Measurements from ENCODE around the gene GPATCH1. TPM values are rescaled to one million over a fixed set of nuclear protein-coding genes. Genes with fewer than 3 reads are reported as not detected.
A peak's percentile ranks its signal among the peaks of the same experiment; 100 is the strongest.

GPATCH1 gene
- total and polyA plus RNA-seq, 5 experiments from 2014 or later = 3.9 to 21.7 (median 6.4) TPM

- Mint-ChIP-seq H3K9me3 (peaks cover 0 to 19% (median 5%) of the 10 kb centered on the region in 9 donors), H3K4me1 (peaks cover 23 to 53% (median 49%) of the 10 kb centered on the region in 4 donors), H3K4me3 (no peak overlapping the region), H3K36me3 (peaks cover 2 to 13% (median 9%) of the 10 kb centered on the region in 3 donors), H3K27me3 (peaks cover 0 to 3% (median 0%) of the 10 kb centered on the region in 5 donors), H3K27ac (no peak overlapping the region)
- no peak for ATAC-seq
- POLR2A ChIA-PET = interaction anchor here (6.6 kb wide), 1 partner anchor 11 kb away, joined by 113 read pairs; no protein-coding TSS in a partner anchor
- DNase-seq = no peak
Measured at GRCh38 chr19:33171916-33172359, 91.0 kb downstream of the GPATCH1 start.

GRCh38 chr19:33174186-33174585, 93.2 kb downstream of the GPATCH1 start:
- Mint-ChIP-seq H3K4me1 (peaks cover 24 to 59% (median 52%) of the 10 kb centered on the region in 4 donors), H3K27me3 (peaks cover 0 to 4% (median 0%) of the 10 kb centered on the region in 5 donors), H3K36me3 (peaks cover under 1 to 4% (median 4%) of the 10 kb centered on the region in 3 donors), H3K4me3 (peak overlapping the region in 6 of 10 donors; percentile 13 to 100 (median 30)), H3K27ac (peak overlapping the region in 1 of 10 donors; percentile 41), H3K9me3 (peaks cover 0 to 4% (median 0%) of the 10 kb centered on the region in 9 donors)
- ATAC-seq (no peak), DNase-seq (no peak)
- POLR2A ChIA-PET = interaction anchor here (6.6 kb wide), 1 partner anchor 13 kb away, joined by 113 read pairs; no protein-coding TSS in a partner anchor

- ATAC-seq = no peak
Measured at GRCh38 chr19:33175156-33175782, 94.3 kb downstream of the GPATCH1 start.

GRCh38 chr19:33175886-33176669, 95.1 kb downstream of the GPATCH1 start:
- POLR2A ChIA-PET = interaction anchor here (0.5 to 6.6 kb wide), 23 partner anchors 8 to 1501 kb away, joined by 3 to 113 read pairs (median 6); partner anchors contain the start of genes CEBPG, CEP89, DPY19L3 and FAAP24
- ATAC-seq (peak in 1 of 2 donors; percentile 1), DNase-seq (peak in 3 of 10 donors; percentile 10 to 24 (median 10))
- H3K9me3 Mint-ChIP-seq = peaks cover 0 to 4% (median 0%) of the 10 kb centered on the region in 9 donors
- H3K27ac Mint-ChIP-seq = peak overlapping the region; percentile 97 to 100 (median 99)
- peaks cover 0 to 4% (median 2%) of the 10 kb centered on the region in 3 donors for H3K36me3 Mint-ChIP-seq
- peak overlapping the region; percentile 92 to 100 (median 98) for H3K4me3 Mint-ChIP-seq
- H3K4me1 Mint-ChIP-seq = peaks cover 24 to 60% (median 56%) of the 10 kb centered on the region in 4 donors
- H3K27me3 Mint-ChIP-seq = peaks cover 0 to 4% (median 0%) of the 10 kb centered on the region in 5 donors

More at GRCh38 chr19:33175156-33175782, 94.3 kb downstream of the GPATCH1 start:
- H3K9me3 Mint-ChIP-seq = peaks cover 0 to 4% (median 0%) of the 10 kb centered on the region in 9 donors
- peaks cover 24 to 62% (median 56%) of the 10 kb centered on the region in 4 donors for H3K4me1 Mint-ChIP-seq
- peaks cover 0 to 4% (median 2%) of the 10 kb centered on the region in 3 donors for H3K36me3 Mint-ChIP-seq
- peak overlapping the region; percentile 92 to 100 (median 98) for H3K4me3 Mint-ChIP-seq
- H3K27ac Mint-ChIP-seq = peak overlapping the region; percentile 49 to 100 (median 98)
- DNase-seq = no peak
- POLR2A ChIA-PET = interaction anchor here (0.5 to 6.6 kb wide), 8 partner anchors 9 to 996 kb away, joined by 3 to 113 read pairs (median 7); partner anchors contain the start of genes CEBPG and DPY19L3
- peaks cover 0 to 4% (median 0%) of the 10 kb centered on the region in 5 donors for H3K27me3 Mint-ChIP-seq

- H3K4me3 Mint-ChIP-seq = peak overlapping the region; percentile 92 to 100 (median 98)
- peaks cover 0 to 4% (median 0%) of the 10 kb centered on the region in 9 donors for H3K9me3 Mint-ChIP-seq
- ATAC-seq (peak; percentile 73 to 79), DNase-seq (peak; percentile 83 to 99 (median 96))
- peaks cover 0 to 4% (median 2%) of the 10 kb centered on the region in 3 donors for H3K36me3 Mint-ChIP-seq
- peaks cover 24 to 55% (median 53%) of the 10 kb centered on the region in 4 donors for H3K4me1 Mint-ChIP-seq
- peaks cover 0 to 4% (median 0%) of the 10 kb centered on the region in 5 donors for H3K27me3 Mint-ChIP-seq
- peak overlapping the region; percentile 97 to 100 (median 99) for H3K27ac Mint-ChIP-seq
- POLR2A ChIA-PET = interaction anchor here (0.6 to 6.6 kb wide), 26 partner anchors 8 to 1500 kb away, joined by 3 to 113 read pairs (median 6); partner anchors contain the start of genes CEBPG, CEP89, DPY19L3 and FAAP24
Measured at GRCh38 chr19:33176670-33177416, 95.9 kb downstream of the GPATCH1 start.

- H3K4me1 Mint-ChIP-seq = peaks cover 23 to 49% (median 46%) of the 10 kb centered on the region in 4 donors
- H3K27me3 Mint-ChIP-seq = peaks cover 0 to 4% (median 0%) of the 10 kb centered on the region in 5 donors
- H3K27ac Mint-ChIP-seq = peak overlapping the region; percentile 74 to 100 (median 99)
- POLR2A ChIA-PET = interaction anchor here (0.6 to 6.6 kb wide), 16 partner anchors 9 to 1500 kb away, joined by 3 to 113 read pairs (median 7); partner anchors contain the start of genes CEBPG, CEP89, FAAP24 and NUDT19
- ATAC-seq (peak; percentile 75 to 76), DNase-seq (peak in 5 of 10 donors; percentile 77 to 89 (median 81))
- H3K36me3 Mint-ChIP-seq = peaks cover 0 to 4% (median 2%) of the 10 kb centered on the region in 3 donors
- peak overlapping the region; percentile 92 to 100 (median 98) for H3K4me3 Mint-ChIP-seq
- H3K9me3 Mint-ChIP-seq = peaks cover 0 to 4% (median 0%) of the 10 kb centered on the region in 9 donors
Measured at GRCh38 chr19:33177417-33177979, 96.5 kb downstream of the GPATCH1 start.

Other genes with a start within 250 kb of the GPATCH1 start
- gene SLC7A9, start 211.4 kb upstream of the GPATCH1 start, total RNA-seq = 1 to 10 TPM in 1 of 2 experiments, under 1 TPM in 1; 0.93 to 1.5 TPM
- not detected for gene SLC7A9, start 211.4 kb upstream of the GPATCH1 start, polyA plus RNA-seq
- 10 to 100 TPM; 15.6 to 17.8 TPM for gene CEP89, start 109.2 kb upstream of the GPATCH1 start, total RNA-seq
- gene CEP89, start 109.2 kb upstream of the GPATCH1 start, polyA plus RNA-seq = 10 to 100 TPM in 1 of 3 donors, 1 to 10 TPM in 2; 6.8 to 11.3 (median 8.0) TPM
- 1 to 10 TPM; 1.3 to 2.0 TPM for gene FAAP24, start 108.9 kb upstream of the GPATCH1 start, total RNA-seq
- gene FAAP24, start 108.9 kb upstream of the GPATCH1 start, polyA plus RNA-seq = 1 to 10 TPM; 1.5 to 4.6 (median 1.9) TPM
- 1 to 10 TPM; 1.8 to 2.8 TPM for gene RHPN2, start 16.3 kb upstream of the GPATCH1 start, total RNA-seq
- gene RHPN2, start 16.3 kb upstream of the GPATCH1 start, polyA plus RNA-seq = 1 to 10 TPM in 2 of 3 donors, under 1 TPM in 1; 0.06 to 2.7 (median 1.1) TPM
- under 1 TPM in 1 of 2 experiments, not detected in 1; 0.60 TPM for gene WDR88, start 50.9 kb downstream of the GPATCH1 start, total RNA-seq
- under 1 TPM; 0.10 to 0.27 (median 0.12) TPM for gene WDR88, start 50.9 kb downstream of the GPATCH1 start, polyA plus RNA-seq
- not detected for gene LRP3, start 113.1 kb downstream of the GPATCH1 start, total RNA-seq
- gene LRP3, start 113.1 kb downstream of the GPATCH1 start, polyA plus RNA-seq = not detected
- gene SLC7A10, start 144.7 kb downstream of the GPATCH1 start, total RNA-seq = not detected
- gene SLC7A10, start 144.7 kb downstream of the GPATCH1 start, polyA plus RNA-seq = not detected
- under 1 TPM; 0.66 to 0.99 TPM for gene CEBPA, start 221.4 kb downstream of the GPATCH1 start, total RNA-seq
- 1 to 10 TPM in 1 of 3 donors, under 1 TPM in 1, not detected in 1; 0.08 to 1.3 TPM for gene CEBPA, start 221.4 kb downstream of the GPATCH1 start, polyA plus RNA-seq